HG02798 (cell line): ENCODE measurements around the gene KRT80.

Source experiments
- ATAC-seq: cut with Tn5 transposase; IDR thresholded peaks from one replicate; pipeline ENCODE4 v1.9.1; 2021; ENCODE audit warnings: mild to moderate bottlenecking; ENCODE audit not compliant: unreplicated experiment, poor library complexity

Gene KRT80

GRCh38 chr12:52211716-52212585, 20.1 kb upstream of the KRT80 start:
- no peak for ATAC-seq

- ATAC-seq: no peak
Observed at GRCh38 chr12:52210925-52211650, 19.3 kb upstream of the KRT80 start.

GRCh38 chr12:52210186-52210924, 18.5 kb upstream of the KRT80 start:
- no peak for ATAC-seq

DNA sequence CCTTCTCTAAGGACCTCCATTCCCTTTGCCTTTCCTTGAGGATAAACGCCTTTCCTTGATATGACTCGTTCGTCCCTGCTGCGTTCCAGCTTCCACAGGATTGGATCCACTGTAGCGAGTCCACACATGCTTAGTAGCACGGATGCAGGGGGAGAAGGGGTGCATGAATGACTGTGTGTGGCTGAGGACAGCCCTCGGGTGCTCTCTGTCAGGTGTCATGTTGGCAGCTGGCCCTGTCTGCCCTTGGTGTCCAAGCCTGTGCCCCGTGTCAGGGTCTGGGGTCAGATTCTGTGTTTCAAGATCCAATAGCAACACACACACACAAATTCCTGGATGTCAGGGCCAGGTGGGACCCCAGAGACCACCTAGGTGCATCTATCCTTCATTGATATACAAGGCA, 17.5 kb upstream of the KRT80 start:
- ATAC-seq: no peak

GRCh38 chr12:52208424-52209165, 16.8 kb upstream of the KRT80 start:
- ATAC-seq: no peak

DNA sequence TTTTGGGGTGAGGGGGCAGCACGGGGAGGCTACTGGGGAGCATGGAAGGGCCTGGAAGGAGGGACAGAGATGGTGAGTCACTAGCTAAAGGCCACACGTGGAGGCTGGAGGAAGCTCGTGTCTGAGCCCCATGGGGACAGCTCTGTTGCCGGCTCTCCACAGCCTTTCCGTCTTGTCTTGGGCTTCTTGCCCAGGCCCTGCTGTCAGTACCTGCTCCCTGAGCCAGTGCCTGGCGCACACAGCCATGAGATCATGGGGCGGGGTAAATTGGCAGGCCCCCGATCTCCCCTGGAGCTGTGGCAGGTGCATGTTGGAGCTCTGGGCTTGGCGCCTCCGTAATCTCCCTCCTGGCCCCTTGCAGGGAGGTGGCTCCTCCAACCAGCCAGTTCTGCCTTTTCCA, 16.1 kb upstream of the KRT80 start:
- ATAC-seq: no peak

GRCh38 chr12:52207106-52207505, 15.3 kb upstream of the KRT80 start:
- no peak for ATAC-seq

- no peak for ATAC-seq
Observed at GRCh38 chr12:52206304-52207040, 14.7 kb upstream of the KRT80 start.

DNA sequence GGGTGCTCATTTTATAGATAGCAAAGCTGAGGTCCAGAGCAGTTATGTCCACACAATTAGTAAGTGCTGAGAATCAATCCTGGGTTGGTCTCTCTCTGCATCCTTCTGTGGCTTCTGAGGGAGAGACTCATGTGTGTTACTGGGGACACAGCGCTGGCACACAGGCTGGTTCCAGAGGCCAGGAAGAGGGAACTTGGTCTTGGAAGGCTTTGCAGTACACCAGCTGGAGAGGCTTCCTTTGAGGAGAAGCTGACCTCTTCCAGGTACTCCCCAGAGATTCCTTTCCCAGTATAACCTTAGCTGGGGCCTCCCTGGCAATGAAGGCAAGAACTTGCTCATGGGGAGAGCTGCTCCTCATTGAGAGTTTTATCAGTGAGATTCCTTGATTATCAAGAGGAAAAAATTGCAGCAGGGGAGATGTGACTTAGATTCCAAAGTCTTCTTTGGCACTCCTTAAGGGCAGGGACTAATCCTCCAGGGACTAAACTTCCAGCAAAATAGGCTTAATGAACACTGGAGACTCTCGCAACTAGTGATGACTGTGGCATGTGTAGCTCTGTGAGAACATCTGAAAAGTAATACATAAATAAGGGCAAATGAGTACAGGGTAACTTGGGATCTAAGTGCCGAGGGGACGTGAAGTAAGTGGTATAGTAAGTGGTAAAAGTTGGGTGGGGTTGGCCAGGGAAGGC, 13.9 kb upstream of the KRT80 start:
- no peak for ATAC-seq

GRCh38 chr12:52204931-52205505, 13.2 kb upstream of the KRT80 start:
- ATAC-seq: no peak

DNA sequence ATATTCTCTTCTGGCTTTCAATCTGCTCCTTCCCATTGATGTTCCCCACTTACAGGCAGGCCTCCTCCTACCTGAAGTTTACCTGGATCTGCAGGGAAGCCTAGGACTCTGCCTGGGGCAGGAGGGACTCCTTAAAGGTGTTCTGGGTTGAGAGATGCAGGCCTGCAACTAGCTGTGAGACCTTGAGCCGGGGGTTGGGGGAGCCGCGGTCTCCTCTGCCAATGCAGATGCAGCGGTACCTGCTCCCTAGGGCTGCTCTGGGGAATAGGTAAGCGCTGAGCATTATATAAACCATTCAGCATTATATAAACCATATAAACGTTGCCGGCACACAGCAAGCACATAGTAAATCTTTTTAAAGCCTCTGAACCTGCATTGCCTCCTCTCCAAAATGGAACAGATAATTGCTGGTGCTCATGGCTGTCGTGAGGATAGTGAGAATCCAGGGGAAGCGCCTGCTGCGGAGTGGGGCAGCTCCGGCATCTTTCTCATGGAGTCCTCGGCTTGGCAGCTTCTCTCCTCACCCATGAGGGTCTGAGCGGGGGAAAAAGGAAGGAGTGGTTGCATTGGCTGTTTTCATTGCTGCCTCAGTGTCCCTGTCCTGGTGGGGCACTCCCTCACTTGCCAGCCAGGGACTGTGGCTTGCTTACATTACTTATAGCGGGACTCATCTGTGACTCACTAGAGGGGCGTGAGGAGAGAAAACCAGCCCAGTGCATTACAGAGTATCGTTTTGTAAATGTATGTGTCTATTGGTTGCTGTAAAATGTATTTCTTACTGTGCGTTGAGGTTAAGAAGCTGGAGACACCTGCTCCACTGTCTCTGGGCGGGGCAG, 12.5 kb upstream of the KRT80 start:
- ATAC-seq: no peak

DNA sequence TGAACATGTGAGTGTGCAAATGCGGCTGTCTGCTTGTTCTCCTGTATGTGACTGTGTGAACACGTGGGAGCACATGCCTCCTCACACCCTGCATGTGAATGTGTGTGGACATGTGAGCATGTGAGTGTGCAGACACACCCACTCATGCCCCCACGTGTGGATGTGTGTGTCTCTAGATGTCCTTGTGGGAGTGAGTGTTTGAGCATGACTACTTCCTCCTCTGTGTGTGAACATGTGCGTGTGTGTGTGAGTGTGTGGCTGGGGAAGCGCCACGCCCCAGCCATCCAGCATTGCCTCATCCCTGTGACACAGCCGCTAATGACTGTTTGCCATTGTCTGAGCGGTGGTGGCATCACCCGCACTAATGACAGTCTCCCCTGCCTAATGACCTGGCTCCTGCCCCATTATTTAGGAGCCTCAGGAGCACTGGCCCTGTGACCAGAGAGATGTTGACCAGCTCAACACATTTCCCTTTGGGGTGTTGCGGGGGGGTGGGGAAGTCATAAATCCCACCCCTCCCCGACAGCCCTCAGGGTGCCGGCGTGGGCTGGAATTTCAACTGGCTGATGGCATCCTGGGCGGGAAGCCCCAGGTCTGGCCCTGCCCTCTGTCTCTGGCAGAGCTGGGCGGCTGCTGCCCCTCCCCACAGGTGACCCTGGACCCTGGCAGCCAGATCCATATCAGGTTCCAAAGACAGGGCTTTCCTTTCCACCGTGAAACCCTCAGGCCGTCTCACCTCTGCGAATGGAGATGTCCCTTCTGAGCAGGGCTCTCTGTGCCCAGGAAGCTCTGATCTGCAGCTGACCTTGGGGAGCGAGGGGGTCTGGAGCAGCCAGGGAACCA, 11.5 kb upstream of the KRT80 start:
- ATAC-seq: no peak

DNA sequence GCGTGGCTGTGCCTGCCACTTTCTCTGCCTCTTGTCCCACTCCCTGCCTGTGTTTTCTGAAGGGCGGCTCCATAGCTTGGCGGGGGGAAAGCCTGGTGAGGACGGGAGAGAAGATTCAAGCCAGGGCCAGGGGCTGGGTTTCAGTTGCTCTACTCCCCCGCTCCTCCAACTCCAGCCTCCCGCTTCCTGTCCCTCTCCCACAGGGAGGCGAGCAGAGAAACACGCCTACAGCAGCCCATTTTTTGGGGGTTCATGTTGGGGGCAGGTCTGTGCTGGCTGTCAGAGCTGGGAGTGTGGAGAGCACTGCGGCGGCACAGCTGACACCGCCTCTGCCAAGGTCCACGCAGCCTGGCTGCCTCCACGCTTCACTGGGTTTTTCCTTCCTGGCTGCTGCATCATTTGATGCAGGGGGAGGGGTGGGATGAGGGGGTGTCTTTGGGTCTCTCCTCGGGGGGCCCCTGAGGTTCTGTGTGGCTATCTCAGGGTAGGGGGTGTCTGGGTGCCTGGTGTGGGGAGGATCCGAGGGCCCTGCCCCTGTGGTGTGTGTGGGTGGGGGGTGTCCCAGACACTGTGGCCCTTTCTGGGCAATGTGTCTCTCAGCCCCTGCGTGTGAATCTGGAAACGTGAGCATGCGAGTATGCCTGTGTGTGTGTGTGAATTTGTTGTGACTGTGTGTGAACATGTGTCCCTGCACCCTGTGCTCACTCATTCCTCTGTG, 10.7 kb upstream of the KRT80 start:
- no peak for ATAC-seq

DNA sequence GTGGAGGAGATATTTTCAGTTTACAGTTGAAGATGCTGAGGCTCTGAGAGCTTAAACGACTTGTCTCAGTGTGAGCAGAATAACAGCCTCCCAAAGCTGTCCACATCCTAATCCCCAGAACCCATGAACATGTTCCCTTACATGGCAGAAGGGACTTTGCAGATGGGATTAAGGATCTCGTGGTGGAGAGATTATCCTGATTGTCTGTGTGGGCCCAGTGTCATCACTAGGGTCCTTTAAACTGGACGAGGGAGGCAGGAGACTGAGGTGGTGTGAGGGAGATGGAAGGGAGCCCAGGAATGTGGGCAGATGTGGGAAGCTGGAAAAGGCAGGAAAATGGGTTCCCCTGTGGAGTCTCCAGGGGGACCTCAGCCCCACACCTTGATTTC, 9.6 kb upstream of the KRT80 start:
- no peak for ATAC-seq

DNA sequence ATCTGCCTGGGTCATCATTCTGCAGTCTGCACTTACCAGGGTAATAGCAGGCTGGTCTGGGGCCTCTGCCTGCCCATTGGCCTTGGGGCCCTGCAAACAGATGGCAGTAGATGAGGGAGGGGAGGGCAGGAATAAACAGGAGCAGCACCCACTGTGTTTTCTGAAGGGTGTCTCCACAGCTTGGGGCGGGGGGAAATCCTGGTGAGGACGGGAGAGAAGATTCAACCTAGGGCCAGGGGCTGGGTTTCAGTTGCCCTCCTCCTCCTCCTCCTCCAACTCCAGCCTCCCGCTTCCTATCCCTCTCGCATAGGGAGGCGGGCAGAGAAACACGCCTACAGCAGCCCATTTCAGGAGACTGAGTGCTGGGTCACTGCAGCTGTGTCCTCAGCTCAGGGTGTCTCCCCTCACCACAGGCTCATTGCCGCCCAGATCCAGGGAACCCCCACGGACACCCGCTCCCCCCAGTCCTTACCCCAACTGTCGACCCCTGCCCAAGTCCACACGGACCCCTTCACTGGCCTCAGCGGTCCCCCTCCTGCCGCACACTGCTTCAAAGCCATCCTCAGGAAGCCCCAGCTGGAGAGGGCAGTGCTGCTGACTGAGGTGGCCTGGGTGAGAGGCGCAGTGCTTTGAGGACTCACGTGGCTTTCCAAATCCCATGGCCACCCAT, 9.1 kb upstream of the KRT80 start:
- no peak for ATAC-seq
